HepG2 (cell line): ENCODE data around the gene PCDHGA7. TPM values are rescaled to one million over a fixed set of nuclear protein-coding genes. Genes with fewer than 3 reads are reported as not detected.
A peak's percentile ranks its signal among the peaks of the same experiment; 100 is the strongest.

Source experiments
- CC2D1A ChIP-seq: sonication (generic); formaldehyde crosslinking; IDR thresholded peaks from 2 replicates; pipeline ENCODE4 v1.8.1; 2023; ENCODE audit warnings: mild to moderate bottlenecking, missing genetic modification reagents
- CTCF ChIP-seq: sonication (generic); formaldehyde crosslinking; IDR thresholded peaks from 2 replicates; pipeline ENCODE4 v1.5.0; 2020; ENCODE audit warnings: mild to moderate bottlenecking, missing genetic modification reagents, moderate library complexity
- ELF3 ChIP-seq: IDR thresholded peaks from 2 replicates; pipeline ENCODE4 v1.6.1; 2016; ENCODE audit warnings: missing genetic modification reagents, missing compliant biosample characterization
- FOXA1 ChIP-seq, 2 experiments: fragments of 450-650 bp in 1 of 2; sonication (generic) in 1 of 2; formaldehyde crosslinking in 1 of 2; IDR thresholded peaks; 2 replicates each; pipeline versions ENCODE4 v1.4.0 to v1.6.1; 2016 to 2020; ENCODE audit warnings: missing genetic modification reagents in 1 of 2
- NR2F2 ChIP-seq: IDR thresholded peaks from 2 replicates; pipeline ENCODE4 v1.6.1; 2012; ENCODE audit warnings: low read depth, inconsistent platforms, borderline replicate concordance
- PREB ChIP-seq: sonication (generic); formaldehyde crosslinking; IDR thresholded peaks from 2 replicates; pipeline ENCODE4 v1.4.0; 2020; ENCODE audit warnings: missing genetic modification reagents
- RORA ChIP-seq: sonication (generic); formaldehyde crosslinking; IDR thresholded peaks from 2 replicates; pipeline ENCODE4 v1.5.0; 2020; ENCODE audit warnings: mild to moderate bottlenecking, missing genetic modification reagents, moderate library complexity
- SAP130 ChIP-seq: IDR thresholded peaks from 2 replicates; pipeline ENCODE4 v1.6.1; 2016; ENCODE audit warnings: low read depth
- ZBTB3 ChIP-seq: sonication (generic); formaldehyde crosslinking; IDR thresholded peaks from 2 replicates; pipeline ENCODE4 v1.4.0; 2020; ENCODE audit warnings: low read depth, mild to moderate bottlenecking, moderate library complexity, missing genetic modification reagents, borderline replicate concordance
- ZBTB42 ChIP-seq: sonication (generic); formaldehyde crosslinking; IDR thresholded peaks from 2 replicates; pipeline ENCODE4 v1.5.0; 2020; ENCODE audit warnings: mild to moderate bottlenecking, missing genetic modification reagents
- ZFAT ChIP-seq: sonication (generic); formaldehyde crosslinking; conservative IDR thresholded peaks from 2 replicates; pipeline ENCODE4 v1.8.1; 2023; ENCODE audit warnings: missing genetic modification reagents, inconsistent platforms
- ZMYM3 ChIP-seq: sonication (generic); formaldehyde crosslinking; IDR thresholded peaks from 2 replicates; pipeline ENCODE4 v1.5.1; 2020; ENCODE audit warnings: mild to moderate bottlenecking, missing genetic modification reagents
- ZNF138 ChIP-seq: sonication (generic); formaldehyde crosslinking; IDR thresholded peaks from 2 replicates; pipeline ENCODE4 v1.5.0; 2020; ENCODE audit warnings: mild to moderate bottlenecking, low read depth, missing genetic modification reagents
- ZNF232 ChIP-seq: sonication (generic); formaldehyde crosslinking; IDR thresholded peaks from 2 replicates; pipeline ENCODE4 v1.4.0; 2020; ENCODE audit warnings: missing genetic modification reagents, borderline replicate concordance
- ZNF34 ChIP-seq: sonication (generic); formaldehyde crosslinking; IDR thresholded peaks from 2 replicates; pipeline ENCODE4 v1.4.0; 2020; ENCODE audit warnings: mild to moderate bottlenecking, missing genetic modification reagents, borderline replicate concordance
- ZNF430 ChIP-seq: sonication (generic); formaldehyde crosslinking; IDR thresholded peaks from 2 replicates; pipeline ENCODE4 v1.9.0; 2021; ENCODE audit warnings: mild to moderate bottlenecking, missing genetic modification reagents
- ZNF569 ChIP-seq: sonication (generic); formaldehyde crosslinking; IDR thresholded peaks from 2 replicates; pipeline ENCODE4 v1.5.0; 2020; ENCODE audit warnings: mild to moderate bottlenecking, missing genetic modification reagents, moderate library complexity, borderline replicate concordance
- ZNF652 ChIP-seq: IDR thresholded peaks from 2 replicates; pipeline ENCODE4 v1.6.1; 2016; ENCODE audit warnings: low read depth, borderline replicate concordance
- ZNF841 ChIP-seq: sonication (generic); formaldehyde crosslinking; IDR thresholded peaks from 2 replicates; pipeline ENCODE4 v1.8.1; 2023; ENCODE audit warnings: missing genetic modification reagents, borderline replicate concordance
- ZNF879 ChIP-seq: sonication (generic); formaldehyde crosslinking; IDR thresholded peaks from 2 replicates; pipeline ENCODE4 v1.8.1; 2023; ENCODE audit warnings: missing genetic modification reagents
- ZSCAN30 ChIP-seq: sonication (generic); formaldehyde crosslinking; IDR thresholded peaks from 2 replicates; pipeline ENCODE4 v1.5.0; 2020; ENCODE audit warnings: mild to moderate bottlenecking, missing genetic modification reagents
- polyA plus RNA-seq, 8 experiments: library from polyadenylated mRNA; depleted of rRNA in 3 of 8; stranded (reverse) in 7 of 8; unstranded in 1 of 8; fragments of >200 nt; fragmentation: Illumina TruSeq in 4 of 8; extraction: Trizol in 4 of 8; gene quantifications; 2 replicates each; pipeline versions ENCODE4 v1.2.1 to v1.2.3, GENCODE V29; 2011 to 2016; ENCODE audit warnings: low read depth in 4 of 8, missing spikeins in 1 of 8, mixed read lengths in 1 of 8; ENCODE audit not compliant: insufficient read depth in 1 of 8
- total RNA-seq, 5 experiments: library from RNA; depleted of rRNA; stranded (reverse); fragments of >200 nt; fragmentation: Illumina TruSeq; extraction: Trizol; gene quantifications; 2 replicates each; pipeline ENCODE4 v1.2.3, GENCODE V29; 2016; ENCODE audit warnings: low read depth in 1 of 5
- TF ChIP-seq, protein P1 (sequence below): IDR thresholded peaks from 2 replicates; pipeline ENCODE4 v1.4.0; 2020; ENCODE audit warnings: mild to moderate bottlenecking, missing genetic modification reagents
- TF ChIP-seq, protein P2 (sequence below): sonication (generic); formaldehyde crosslinking; IDR thresholded peaks from 2 replicates; pipeline ENCODE4 v1.5.1; 2020; ENCODE audit warnings: missing genetic modification reagents, mild to moderate bottlenecking, borderline replicate concordance

PCDHGA7 gene
- total and polyA plus RNA-seq, 2 of the 13 experiments (the other 11 are each of a cell fraction or from before 2014, with no cell fraction given), result 0.11 to 0.31 TPM

DNA sequence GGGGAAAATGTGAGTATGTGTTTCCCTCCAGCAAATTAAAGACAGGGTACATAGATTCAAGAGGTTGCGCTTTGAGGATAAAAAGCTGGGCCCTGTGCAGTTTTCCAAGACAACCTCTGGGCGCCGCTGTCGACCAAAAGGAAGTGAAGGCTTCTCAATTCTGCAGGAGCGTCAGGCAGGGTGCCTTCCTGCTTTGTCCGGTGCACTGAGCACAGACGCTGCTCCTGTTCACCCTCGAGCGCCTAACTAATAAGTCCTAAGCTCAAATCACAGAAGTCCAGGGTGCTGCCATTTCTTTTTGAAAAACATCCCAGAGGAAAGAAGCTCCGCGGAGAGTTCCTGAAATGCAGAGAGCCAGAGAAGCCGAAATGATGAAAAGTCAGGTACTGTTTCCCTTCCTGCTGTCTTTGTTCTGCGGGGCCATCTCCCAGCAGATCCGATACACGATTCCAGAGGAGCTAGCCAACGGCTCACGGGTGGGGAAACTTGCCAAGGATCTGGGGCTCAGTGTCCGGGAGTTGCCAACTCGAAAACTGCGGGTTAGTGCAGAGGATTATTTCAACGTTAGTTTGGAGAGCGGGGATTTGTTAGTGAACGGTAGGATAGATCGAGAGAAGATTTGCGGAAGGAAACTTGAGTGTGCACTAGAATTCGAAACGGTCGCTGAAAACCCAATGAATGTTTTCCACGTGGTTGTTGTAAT lies 32.5 kb upstream of the PCDHGA7 start, which contains the start of gene PCDHGB1 (continued):
- TF ChIP-seq, protein P1, sequence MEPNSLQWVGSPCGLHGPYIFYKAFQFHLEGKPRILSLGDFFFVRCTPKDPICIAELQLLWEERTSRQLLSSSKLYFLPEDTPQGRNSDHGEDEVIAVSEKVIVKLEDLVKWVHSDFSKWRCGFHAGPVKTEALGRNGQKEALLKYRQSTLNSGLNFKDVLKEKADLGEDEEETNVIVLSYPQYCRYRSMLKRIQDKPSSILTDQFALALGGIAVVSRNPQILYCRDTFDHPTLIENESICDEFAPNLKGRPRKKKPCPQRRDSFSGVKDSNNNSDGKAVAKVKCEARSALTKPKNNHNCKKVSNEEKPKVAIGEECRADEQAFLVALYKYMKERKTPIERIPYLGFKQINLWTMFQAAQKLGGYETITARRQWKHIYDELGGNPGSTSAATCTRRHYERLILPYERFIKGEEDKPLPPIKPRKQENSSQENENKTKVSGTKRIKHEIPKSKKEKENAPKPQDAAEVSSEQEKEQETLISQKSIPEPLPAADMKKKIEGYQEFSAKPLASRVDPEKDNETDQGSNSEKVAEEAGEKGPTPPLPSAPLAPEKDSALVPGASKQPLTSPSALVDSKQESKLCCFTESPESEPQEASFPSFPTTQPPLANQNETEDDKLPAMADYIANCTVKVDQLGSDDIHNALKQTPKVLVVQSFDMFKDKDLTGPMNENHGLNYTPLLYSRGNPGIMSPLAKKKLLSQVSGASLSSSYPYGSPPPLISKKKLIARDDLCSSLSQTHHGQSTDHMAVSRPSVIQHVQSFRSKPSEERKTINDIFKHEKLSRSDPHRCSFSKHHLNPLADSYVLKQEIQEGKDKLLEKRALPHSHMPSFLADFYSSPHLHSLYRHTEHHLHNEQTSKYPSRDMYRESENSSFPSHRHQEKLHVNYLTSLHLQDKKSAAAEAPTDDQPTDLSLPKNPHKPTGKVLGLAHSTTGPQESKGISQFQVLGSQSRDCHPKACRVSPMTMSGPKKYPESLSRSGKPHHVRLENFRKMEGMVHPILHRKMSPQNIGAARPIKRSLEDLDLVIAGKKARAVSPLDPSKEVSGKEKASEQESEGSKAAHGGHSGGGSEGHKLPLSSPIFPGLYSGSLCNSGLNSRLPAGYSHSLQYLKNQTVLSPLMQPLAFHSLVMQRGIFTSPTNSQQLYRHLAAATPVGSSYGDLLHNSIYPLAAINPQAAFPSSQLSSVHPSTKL (CRISPR knock-in tag), result peak; percentile 36; the same call in 1 of the 2 replicates
- TF ChIP-seq ZNF34 (CRISPR knock-in tag) (no peak), ZNF841 (CRISPR knock-in tag) (no peak), ZNF138 (no peak), ELF3 (CRISPR knock-in tag) (peak; percentile 71), ZNF879 (CRISPR knock-in tag) (no peak), ZFAT (no peak), ZBTB3 (CRISPR knock-in tag) (no peak), FOXA1 (IDR thresholded peaks at IDR 0.05) (no peak), FOXA1 (CRISPR knock-in tag; IDR thresholded peaks at IDR 0.05) (no peak), ZNF652 (CRISPR knock-in tag) (no peak), ZNF232 (CRISPR knock-in tag) (no peak), ZSCAN30 (CRISPR knock-in tag) (no peak), PREB (CRISPR knock-in tag) (no peak), SAP130 (CRISPR knock-in tag) (peak; percentile 47), NR2F2 (no peak), CC2D1A (CRISPR knock-in tag) (no peak), CTCF (CRISPR knock-in tag) (peak; percentile 85), ZNF569 (CRISPR knock-in tag) (no peak), ZBTB42 (CRISPR knock-in tag) (no peak), ZMYM3 (CRISPR knock-in tag) (no peak), RORA (no peak), ZNF430 (no peak)
- TF ChIP-seq, protein P2, sequence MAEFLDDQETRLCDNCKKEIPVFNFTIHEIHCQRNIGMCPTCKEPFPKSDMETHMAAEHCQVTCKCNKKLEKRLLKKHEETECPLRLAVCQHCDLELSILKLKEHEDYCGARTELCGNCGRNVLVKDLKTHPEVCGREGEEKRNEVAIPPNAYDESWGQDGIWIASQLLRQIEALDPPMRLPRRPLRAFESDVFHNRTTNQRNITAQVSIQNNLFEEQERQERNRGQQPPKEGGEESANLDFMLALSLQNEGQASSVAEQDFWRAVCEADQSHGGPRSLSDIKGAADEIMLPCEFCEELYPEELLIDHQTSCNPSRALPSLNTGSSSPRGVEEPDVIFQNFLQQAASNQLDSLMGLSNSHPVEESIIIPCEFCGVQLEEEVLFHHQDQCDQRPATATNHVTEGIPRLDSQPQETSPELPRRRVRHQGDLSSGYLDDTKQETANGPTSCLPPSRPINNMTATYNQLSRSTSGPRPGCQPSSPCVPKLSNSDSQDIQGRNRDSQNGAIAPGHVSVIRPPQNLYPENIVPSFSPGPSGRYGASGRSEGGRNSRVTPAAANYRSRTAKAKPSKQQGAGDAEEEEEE (CRISPR knock-in tag), result no peak
